Stimulated activated CD4-positive, alpha-beta T cell treated with anti-CD3 and anti-CD28 coated beads, Interleukin-4, amount 100 ng/mL, for 48 hours (primary cell): ENCODE measurements around the gene SLC35D1.
A peak's percentile ranks its signal among the peaks of the same experiment; 100 is the strongest.
"Not testable (repeated sequence)": the region's sequence is repeated elsewhere in the genome, so short reads cannot be mapped to it uniquely, and the experiment has no call there.

ENCODE experiments used
- DNase-seq, 2 donors: peaks; one replicate each; pipeline ENCODE4 v3.0.0-alpha.2; 2020; ENCODE audit warnings: low read depth in 2 of 2

Gene SLC35D1

GRCh38 chr1:66985835-66986234, 68.1 kb downstream of the SLC35D1 start:
- DNase-seq = no peak

DNA sequence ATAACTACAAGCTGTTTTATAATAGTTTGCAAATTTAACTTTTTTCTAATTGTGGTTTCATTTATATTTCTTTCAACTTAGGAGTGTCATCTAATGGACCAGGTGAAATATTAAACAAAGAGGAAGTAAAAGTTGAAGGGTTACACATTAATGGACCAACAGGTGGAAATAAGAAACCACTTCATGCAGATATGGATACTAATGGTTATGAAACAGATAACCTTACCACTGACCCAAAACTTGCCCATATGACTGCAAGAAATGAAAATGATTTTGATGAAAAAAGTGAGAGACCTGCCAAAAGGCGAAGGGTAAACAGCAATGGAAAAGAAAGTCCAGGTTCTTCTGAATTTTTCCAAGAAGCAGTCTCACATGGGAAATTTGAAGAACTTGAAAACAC, 69.5 kb downstream of the SLC35D1 start:
- no peak for DNase-seq

GRCh38 chr1:66982561-66983260, 71.2 kb downstream of the SLC35D1 start:
- no peak for DNase-seq

GRCh38 chr1:66981679-66982078, 72.3 kb downstream of the SLC35D1 start:
- peak in 1 of 2 donors; percentile 6 for DNase-seq

DNA sequence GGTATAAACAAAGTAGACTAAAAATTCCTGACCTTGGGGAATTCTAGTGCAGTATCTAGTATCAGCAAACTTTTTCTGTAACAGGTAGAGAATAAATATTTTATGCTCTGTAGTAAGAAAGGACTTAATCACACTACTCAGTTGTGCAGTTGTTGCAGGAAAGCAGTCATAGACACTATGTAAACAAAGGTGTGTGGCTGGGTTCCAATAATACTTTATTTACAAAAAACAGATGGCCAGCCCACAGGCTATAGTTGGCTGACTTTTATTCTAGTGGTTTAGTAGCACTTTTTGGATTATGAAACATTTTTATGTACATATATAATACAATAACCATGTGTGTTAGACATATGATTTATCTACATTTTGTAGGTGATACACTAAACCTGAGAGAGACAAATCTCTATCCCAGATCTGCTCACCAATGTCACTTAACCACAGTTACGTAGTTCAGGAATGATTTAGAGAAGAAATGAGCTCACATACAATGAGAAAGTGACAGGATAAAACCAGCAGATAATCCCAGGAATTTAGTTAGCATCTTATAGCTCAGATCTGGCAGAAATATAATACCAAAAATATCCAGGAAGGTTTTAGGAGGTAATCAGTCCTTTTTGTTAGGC, 73.1 kb downstream of the SLC35D1 start:
- no peak for DNase-seq

DNA sequence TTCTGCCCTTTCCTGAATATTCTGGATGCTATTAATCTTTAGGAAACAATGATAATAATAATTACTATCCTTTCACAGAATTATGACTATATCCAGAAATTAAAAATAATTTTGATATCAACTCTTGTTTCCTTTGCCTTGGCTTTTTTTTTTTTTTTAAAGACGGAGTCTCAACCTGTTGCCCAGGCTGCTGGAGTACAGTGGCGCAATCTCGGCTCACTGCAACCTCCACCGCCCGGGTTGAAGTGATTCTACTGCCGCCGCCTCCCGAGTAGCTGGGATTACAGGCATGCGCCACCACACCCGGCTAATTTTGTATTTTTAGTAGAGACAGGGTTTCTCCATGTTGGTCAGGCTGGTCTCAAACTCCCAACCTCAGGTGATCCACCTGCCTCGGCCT, 74.3 kb downstream of the SLC35D1 start:
- DNase-seq = not testable (repeated sequence)

DNA sequence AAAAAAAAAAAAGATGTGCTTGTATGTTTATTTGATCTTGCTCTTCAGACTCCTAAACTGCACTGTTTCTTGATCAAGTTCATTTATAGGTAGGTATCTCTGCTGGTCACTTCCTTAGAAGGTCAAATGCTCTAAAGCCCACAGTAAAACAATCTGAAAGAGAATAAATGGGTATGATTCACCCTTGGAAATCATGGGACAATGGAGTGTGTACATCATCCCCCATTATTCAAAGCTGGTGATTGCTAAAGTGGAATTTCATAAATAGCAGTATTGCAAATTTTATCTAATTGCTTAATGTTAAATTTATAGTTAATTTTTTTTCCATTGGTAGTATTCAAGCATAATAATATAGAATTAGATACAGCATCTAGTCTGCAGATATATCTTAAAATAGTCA, 75.7 kb downstream of the SLC35D1 start:
- DNase-seq = no peak

GRCh38 chr1:66968574-66968973, 85.4 kb downstream of the SLC35D1 start:
- no peak for DNase-seq

GRCh38 chr1:66966188-66966873, 87.6 kb downstream of the SLC35D1 start:
- not testable (repeated sequence) for DNase-seq

- no peak for DNase-seq
Measured at GRCh38 chr1:66957938-66958337, 96.0 kb downstream of the SLC35D1 start.

DNA sequence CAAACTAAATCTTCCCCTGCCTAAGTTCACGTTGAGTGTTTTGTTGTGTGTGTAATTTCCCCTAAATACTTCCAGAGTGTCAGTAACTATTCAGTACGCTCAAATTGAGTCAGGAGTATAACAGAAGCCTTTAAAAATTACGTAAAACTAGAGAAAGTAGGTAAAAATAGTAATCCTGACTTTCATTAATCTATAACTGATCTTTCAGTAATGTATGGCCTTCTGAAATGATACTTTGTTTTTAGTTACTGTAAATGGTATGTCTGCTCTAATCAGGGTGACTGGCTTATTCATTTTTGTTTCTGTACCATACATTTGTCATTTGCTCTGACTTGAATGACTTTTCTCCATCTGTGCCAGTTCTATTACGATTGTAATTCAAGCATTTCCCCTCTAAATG, 99.7 kb downstream of the SLC35D1 start:
- DNase-seq = no peak

GRCh38 chr1:66951513-66951912, 102.4 kb downstream of the SLC35D1 start:
- DNase-seq = no peak
